Epidermal melanocyte (primary cell): ENCODE data around the gene CCDC148.
"Not testable (repeated sequence)": the region's sequence is repeated elsewhere in the genome, so short reads cannot be mapped to it uniquely, and the experiment has no call there.

Source experiments
- DNase-seq: peaks from one replicate; pipeline ENCODE4 v3.0.0; 2011; ENCODE audit warnings: low spot score; ENCODE audit not compliant: insufficient read length

CCDC148 gene

GRCh38 chr2:158297120-158297519, 159.4 kb downstream of the CCDC148 start:
- no peak for DNase-seq

GRCh38 chr2:158293722-158294121, 162.8 kb downstream of the CCDC148 start:
- DNase-seq, result no peak

GRCh38 chr2:158291544-158292180, 164.9 kb downstream of the CCDC148 start:
- no peak for DNase-seq

GRCh38 chr2:158290225-158290624, 166.3 kb downstream of the CCDC148 start:
- DNase-seq, result no peak

GRCh38 chr2:158276619-158277471, 179.7 kb downstream of the CCDC148 start:
- no peak for DNase-seq

- DNase-seq, result no peak
Measured at GRCh38 chr2:158273791-158274190, 182.8 kb downstream of the CCDC148 start.

- DNase-seq, result no peak
Measured at GRCh38 chr2:158270536-158270935, 186.0 kb downstream of the CCDC148 start.

GRCh38 chr2:158269143-158269542, 187.4 kb downstream of the CCDC148 start:
- DNase-seq, result no peak

GRCh38 chr2:158266111-158266510, 190.4 kb downstream of the CCDC148 start:
- DNase-seq, result no peak

GRCh38 chr2:158255257-158255656, 201.3 kb downstream of the CCDC148 start:
- DNase-seq, result no peak

GRCh38 chr2:158253170-158253569, 203.4 kb downstream of the CCDC148 start:
- DNase-seq, result no peak

GRCh38 chr2:158251356-158251755, 205.2 kb downstream of the CCDC148 start:
- no peak for DNase-seq

GRCh38 chr2:158243392-158243791, 213.2 kb downstream of the CCDC148 start:
- DNase-seq, result no peak

- DNase-seq, result no peak
Measured at GRCh38 chr2:158242280-158242679, 214.3 kb downstream of the CCDC148 start.

- DNase-seq, result no peak
Measured at GRCh38 chr2:158240975-158241374, 215.6 kb downstream of the CCDC148 start.

- no peak for DNase-seq
Measured at GRCh38 chr2:158239271-158239670, 217.3 kb downstream of the CCDC148 start.

- DNase-seq, result no peak
Measured at GRCh38 chr2:158234497-158234896, 222.1 kb downstream of the CCDC148 start.

GRCh38 chr2:158232476-158232875, 224.1 kb downstream of the CCDC148 start:
- DNase-seq, result no peak

GRCh38 chr2:158228943-158229508, 227.5 kb downstream of the CCDC148 start:
- DNase-seq, result no peak

GRCh38 chr2:158223066-158223465, 233.5 kb downstream of the CCDC148 start:
- not testable (repeated sequence) for DNase-seq

GRCh38 chr2:158221063-158222020, 235.2 kb downstream of the CCDC148 start:
- no peak for DNase-seq
